GM19468 (cell line): ENCODE results near the gene KRTAP12-4.
"Not testable (repeated sequence)": the region's sequence is repeated elsewhere in the genome, so short reads cannot be mapped to it uniquely, and the experiment has no call there.

Experiments
- ATAC-seq: cut with Tn5 transposase; IDR thresholded peaks from one replicate; pipeline ENCODE4 v1.9.1; 2021; ENCODE audit warnings: mild to moderate bottlenecking, moderate library complexity, moderate number of reproducible peaks; ENCODE audit not compliant: unreplicated experiment; ENCODE audit errors: extremely low read depth

KRTAP12-4 gene

GRCh38 chr21:44614161-44614631 lies 40.3 kb downstream of the KRTAP12-4 start:
- ATAC-seq, result no peak

GRCh38 chr21:44613386-44614155 lies 40.9 kb downstream of the KRTAP12-4 start:
- ATAC-seq, result no peak

- ATAC-seq, result no peak
Observed at GRCh38 chr21:44612669-44613229, 41.7 kb downstream of the KRTAP12-4 start.

GRCh38 chr21:44612029-44612486 lies 42.4 kb downstream of the KRTAP12-4 start, which contains the start of gene KRTAP10-8:
KRTAP10-8 (plus strand) TSS chr21:44612079; CDS start chr21:44612101, 22 bp downstream.
- ATAC-seq, result no peak

GRCh38 chr21:44611551-44611950 lies 42.9 kb downstream of the KRTAP12-4 start:
- no peak for ATAC-seq

- not testable (repeated sequence) for ATAC-seq
Observed at GRCh38 chr21:44610157-44610843, 44.2 kb downstream of the KRTAP12-4 start.

GRCh38 chr21:44609193-44609592 lies 45.3 kb downstream of the KRTAP12-4 start:
- no peak for ATAC-seq

- ATAC-seq, result no peak
Observed at GRCh38 chr21:44606495-44606894, 48.0 kb downstream of the KRTAP12-4 start.
